ENCODE measurements around the gene FRAS1.

- TF ChIP-seq CTCF (conservative IDR thresholded peaks at IDR 0.05) (no peak), EZH2 (IDR thresholded peaks at IDR 0.05; ENCODE audit: low read depth) (no peak)
Observed at GRCh38 chr4:78204176-78204575, 147.1 kb downstream of the FRAS1 start.
